ENCODE data around the gene HAUS8.

Gene HAUS8

GRCh38 chr19:17054746-17055145 is 20.5 kb downstream of the HAUS8 start:
- Histone ChIP-seq H3K4me3 (ENCODE audit: low read depth, low read length) (no peak overlapping the region), H3K36me3 (ENCODE audit: control insufficient read depth, insufficient read depth, low read length) (peaks cover 81% of the 10 kb centered on the region), H3K27ac (ENCODE audit: low read depth, low read length) (no peak overlapping the region), H3K27me3 (ENCODE audit: control insufficient read depth, insufficient read depth, low read length) (no peaks in the 10 kb centered on the region), H3K9me3 (ENCODE audit: control insufficient read depth, insufficient read depth, low read length) (peaks cover 16% of the 10 kb centered on the region), H3K9ac (ENCODE audit: low read depth, low read length) (no peak overlapping the region), H3K4me1 (ENCODE audit: control insufficient read depth, insufficient read depth, low read length) (no peaks in the 10 kb centered on the region)

DNA sequence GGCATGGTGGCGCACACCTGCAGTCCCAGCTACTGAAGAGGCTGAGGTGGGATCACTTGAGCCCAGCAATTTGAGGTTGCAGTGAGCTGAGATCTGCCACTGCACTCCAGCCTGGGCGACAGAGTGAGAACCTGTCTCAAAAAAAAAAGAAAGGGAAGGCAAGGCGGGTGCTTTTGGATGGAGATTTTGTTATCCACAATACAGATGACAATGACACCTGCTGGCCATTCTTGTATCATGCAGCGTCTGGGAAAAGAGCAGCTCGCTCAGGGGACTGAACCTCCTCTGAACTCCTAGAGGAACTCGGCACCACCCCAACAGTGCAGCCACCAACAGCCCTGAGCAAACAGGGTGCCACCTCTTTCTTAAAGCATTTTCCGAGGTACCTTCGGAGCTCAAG is 22.8 kb downstream of the HAUS8 start:
- no peak overlapping the region for H3K4me3 ChIP-seq (ENCODE audit: low read depth, low read length)
- H3K4me1 ChIP-seq (ENCODE audit: control insufficient read depth, insufficient read depth, low read length), result no peaks in the 10 kb centered on the region
- no peaks in the 10 kb centered on the region for H3K27me3 ChIP-seq (ENCODE audit: control insufficient read depth, insufficient read depth, low read length)
- H3K36me3 ChIP-seq (ENCODE audit: control insufficient read depth, insufficient read depth, low read length), result peaks cover 70% of the 10 kb centered on the region
- no peaks in the 10 kb centered on the region for H3K9me3 ChIP-seq (ENCODE audit: control insufficient read depth, insufficient read depth, low read length)
- H3K9ac ChIP-seq (ENCODE audit: low read depth, low read length), result no peak overlapping the region
- H3K27ac ChIP-seq (ENCODE audit: low read depth, low read length), result no peak overlapping the region

DNA sequence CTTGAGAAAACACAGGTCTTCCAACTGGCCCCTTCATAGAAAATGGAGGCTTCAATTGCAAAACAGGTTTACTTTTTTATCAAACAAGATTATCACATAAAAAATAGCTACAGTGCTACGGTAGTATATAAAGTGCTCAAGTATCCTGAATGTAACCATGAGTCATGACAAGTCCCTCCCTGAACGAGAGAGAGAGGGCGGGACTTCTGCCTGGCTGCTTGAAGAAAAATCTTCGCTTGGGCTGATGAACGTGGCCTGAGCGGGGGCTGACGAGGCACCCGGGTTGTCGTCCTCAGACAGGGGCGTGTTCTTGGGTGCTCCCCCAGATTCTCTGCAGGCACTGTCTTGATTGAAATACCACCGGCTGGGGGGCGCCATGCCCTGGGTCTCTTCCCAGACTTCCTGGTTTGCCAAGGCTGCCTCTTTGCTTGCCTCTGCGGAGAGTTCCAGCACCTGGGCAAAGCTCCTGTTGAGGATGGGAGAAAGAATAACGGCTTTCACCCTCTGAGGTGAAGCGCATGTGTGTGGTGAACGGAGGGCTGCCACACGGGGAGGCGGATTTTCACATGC is 25.5 kb downstream of the HAUS8 start:
- H3K27me3 ChIP-seq (ENCODE audit: control insufficient read depth, insufficient read depth, low read length), result no peaks in the 10 kb centered on the region
- H3K36me3 ChIP-seq (ENCODE audit: control insufficient read depth, insufficient read depth, low read length), result peaks cover 54% of the 10 kb centered on the region
- no peaks in the 10 kb centered on the region for H3K4me1 ChIP-seq (ENCODE audit: control insufficient read depth, insufficient read depth, low read length)
- H3K4me3 ChIP-seq (ENCODE audit: low read depth, low read length), result no peak overlapping the region
- no peak overlapping the region for H3K9ac ChIP-seq (ENCODE audit: low read depth, low read length)
- no peak overlapping the region for H3K27ac ChIP-seq (ENCODE audit: low read depth, low read length)
- H3K9me3 ChIP-seq (ENCODE audit: control insufficient read depth, insufficient read depth, low read length), result no peaks in the 10 kb centered on the region

GRCh38 chr19:17048885-17049453 is 26.3 kb downstream of the HAUS8 start:
- no peak overlapping the region for H3K4me3 ChIP-seq (ENCODE audit: low read depth, low read length)
- H3K27me3 ChIP-seq (ENCODE audit: control insufficient read depth, insufficient read depth, low read length), result no peaks in the 10 kb centered on the region
- H3K9me3 ChIP-seq (ENCODE audit: control insufficient read depth, insufficient read depth, low read length), result no peaks in the 10 kb centered on the region
- H3K27ac ChIP-seq (ENCODE audit: low read depth, low read length), result no peak overlapping the region
- peaks cover 48% of the 10 kb centered on the region for H3K36me3 ChIP-seq (ENCODE audit: control insufficient read depth, insufficient read depth, low read length)
- H3K4me1 ChIP-seq (ENCODE audit: control insufficient read depth, insufficient read depth, low read length), result no peaks in the 10 kb centered on the region
- no peak overlapping the region for H3K9ac ChIP-seq (ENCODE audit: low read depth, low read length)

GRCh38 chr19:17045907-17046502 is 29.2 kb downstream of the HAUS8 start:
- H3K9me3 ChIP-seq (ENCODE audit: control insufficient read depth, insufficient read depth, low read length), result no peaks in the 10 kb centered on the region
- no peak overlapping the region for H3K27ac ChIP-seq (ENCODE audit: low read depth, low read length)
- H3K4me3 ChIP-seq (ENCODE audit: low read depth, low read length), result no peak overlapping the region
- no peak overlapping the region for H3K9ac ChIP-seq (ENCODE audit: low read depth, low read length)
- H3K36me3 ChIP-seq (ENCODE audit: control insufficient read depth, insufficient read depth, low read length), result peaks cover 21% of the 10 kb centered on the region
- H3K4me1 ChIP-seq (ENCODE audit: control insufficient read depth, insufficient read depth, low read length), result no peaks in the 10 kb centered on the region
- no peaks in the 10 kb centered on the region for H3K27me3 ChIP-seq (ENCODE audit: control insufficient read depth, insufficient read depth, low read length)

GRCh38 chr19:17043744-17044143 is 31.5 kb downstream of the HAUS8 start:
- peaks cover 2% of the 10 kb centered on the region; the same call in 1 of the 2 replicates for H3K36me3 ChIP-seq (ENCODE audit: control insufficient read depth, insufficient read depth, low read length)
- H3K27me3 ChIP-seq (ENCODE audit: control insufficient read depth, insufficient read depth, low read length), result no peaks in the 10 kb centered on the region
- no peak overlapping the region for H3K9ac ChIP-seq (ENCODE audit: low read depth, low read length)
- H3K27ac ChIP-seq (ENCODE audit: low read depth, low read length), result no peak overlapping the region
- H3K4me3 ChIP-seq (ENCODE audit: low read depth, low read length), result no peak overlapping the region
- no peaks in the 10 kb centered on the region for H3K9me3 ChIP-seq (ENCODE audit: control insufficient read depth, insufficient read depth, low read length)
- H3K4me1 ChIP-seq (ENCODE audit: control insufficient read depth, insufficient read depth, low read length), result no peaks in the 10 kb centered on the region

GRCh38 chr19:17041976-17042375 is 33.3 kb downstream of the HAUS8 start:
- Histone ChIP-seq H3K4me1 (ENCODE audit: control insufficient read depth, insufficient read depth, low read length) (no peaks in the 10 kb centered on the region), H3K9ac (ENCODE audit: low read depth, low read length) (no peak overlapping the region), H3K36me3 (ENCODE audit: control insufficient read depth, insufficient read depth, low read length) (no peaks in the 10 kb centered on the region), H3K27me3 (ENCODE audit: control insufficient read depth, insufficient read depth, low read length) (no peaks in the 10 kb centered on the region), H3K27ac (ENCODE audit: low read depth, low read length) (no peak overlapping the region), H3K9me3 (ENCODE audit: control insufficient read depth, insufficient read depth, low read length) (no peaks in the 10 kb centered on the region), H3K4me3 (ENCODE audit: low read depth, low read length) (no peak overlapping the region)

- Histone ChIP-seq H3K9me3 (ENCODE audit: control insufficient read depth, insufficient read depth, low read length) (no peaks in the 10 kb centered on the region), H3K36me3 (ENCODE audit: control insufficient read depth, insufficient read depth, low read length) (no peaks in the 10 kb centered on the region), H3K27ac (ENCODE audit: low read depth, low read length) (no peak overlapping the region), H3K4me1 (ENCODE audit: control insufficient read depth, insufficient read depth, low read length) (no peaks in the 10 kb centered on the region), H3K9ac (ENCODE audit: low read depth, low read length) (no peak overlapping the region), H3K4me3 (ENCODE audit: low read depth, low read length) (no peak overlapping the region), H3K27me3 (ENCODE audit: control insufficient read depth, insufficient read depth, low read length) (no peaks in the 10 kb centered on the region)
Observed at GRCh38 chr19:17037966-17038500, 37.2 kb downstream of the HAUS8 start.

DNA sequence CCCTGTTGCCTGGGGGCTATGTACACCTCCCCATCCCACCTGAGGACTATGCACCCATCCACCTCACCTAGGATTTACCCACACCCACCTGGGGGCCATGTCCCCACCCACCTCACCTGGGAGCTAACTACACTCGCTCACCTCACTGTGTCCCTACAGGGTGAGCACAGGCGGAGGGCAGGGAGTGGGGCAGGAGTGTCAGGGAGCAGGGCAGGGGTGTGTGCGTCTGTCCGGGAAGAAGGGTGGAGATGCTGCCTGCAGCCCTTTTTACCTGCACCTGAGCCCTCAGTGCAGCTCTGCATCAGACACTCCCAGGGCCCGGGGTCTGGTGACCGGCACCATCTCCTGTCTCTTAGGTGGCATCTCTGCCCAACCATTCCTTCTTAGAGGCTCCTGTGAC is 38.1 kb downstream of the HAUS8 start:
- H3K27ac ChIP-seq (ENCODE audit: low read depth, low read length), result no peak overlapping the region
- no peaks in the 10 kb centered on the region for H3K9me3 ChIP-seq (ENCODE audit: control insufficient read depth, insufficient read depth, low read length)
- H3K36me3 ChIP-seq (ENCODE audit: control insufficient read depth, insufficient read depth, low read length), result no peaks in the 10 kb centered on the region
- no peak overlapping the region for H3K4me3 ChIP-seq (ENCODE audit: low read depth, low read length)
- H3K4me1 ChIP-seq (ENCODE audit: control insufficient read depth, insufficient read depth, low read length), result no peaks in the 10 kb centered on the region
- H3K9ac ChIP-seq (ENCODE audit: low read depth, low read length), result no peak overlapping the region
- H3K27me3 ChIP-seq (ENCODE audit: control insufficient read depth, insufficient read depth, low read length), result no peaks in the 10 kb centered on the region

GRCh38 chr19:17036640-17037039 is 38.6 kb downstream of the HAUS8 start:
- Histone ChIP-seq H3K9ac (ENCODE audit: low read depth, low read length) (no peak overlapping the region), H3K4me3 (ENCODE audit: low read depth, low read length) (no peak overlapping the region)

DNA sequence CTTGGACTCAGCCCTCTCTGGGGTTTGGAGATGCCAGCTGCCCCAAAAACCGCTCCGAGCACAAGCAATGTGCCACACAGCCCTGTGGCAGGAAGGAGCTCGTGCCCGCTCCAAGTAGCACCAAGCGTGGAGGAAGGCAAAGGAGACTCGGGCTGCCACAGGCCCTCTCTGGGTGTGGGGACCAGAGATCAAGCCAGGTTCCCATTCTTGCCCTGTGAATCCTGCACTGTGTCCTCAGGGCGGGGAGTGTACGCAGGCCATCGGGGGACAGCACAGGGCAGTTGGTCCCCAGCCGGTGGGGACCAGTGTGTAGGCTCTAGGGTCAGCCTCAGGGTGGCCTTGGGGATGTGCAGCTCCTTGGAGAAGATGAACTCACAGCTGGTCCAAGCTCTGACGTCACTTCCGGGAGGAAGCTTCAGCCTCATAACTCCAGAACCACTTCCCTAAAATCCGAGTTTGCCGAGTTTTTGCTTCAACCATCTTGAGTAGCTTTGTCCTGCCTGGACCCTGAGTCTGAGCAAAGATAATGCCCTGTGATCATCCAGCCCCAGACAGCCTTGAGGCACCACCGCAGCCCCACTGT is 39.3 kb downstream of the HAUS8 start:
- Histone ChIP-seq H3K9me3 (ENCODE audit: control insufficient read depth, insufficient read depth, low read length) (no peaks in the 10 kb centered on the region), H3K27me3 (ENCODE audit: control insufficient read depth, insufficient read depth, low read length) (no peaks in the 10 kb centered on the region), H3K36me3 (ENCODE audit: control insufficient read depth, insufficient read depth, low read length) (no peaks in the 10 kb centered on the region), H3K4me3 (ENCODE audit: low read depth, low read length) (no peak overlapping the region), H3K9ac (ENCODE audit: low read depth, low read length) (no peak overlapping the region), H3K4me1 (ENCODE audit: control insufficient read depth, insufficient read depth, low read length) (no peaks in the 10 kb centered on the region), H3K27ac (ENCODE audit: low read depth, low read length) (no peak overlapping the region)

More at GRCh38 chr19:17036640-17037039, 38.6 kb downstream of the HAUS8 start:
- Histone ChIP-seq H3K4me1 (ENCODE audit: control insufficient read depth, insufficient read depth, low read length) (no peaks in the 10 kb centered on the region), H3K9me3 (ENCODE audit: control insufficient read depth, insufficient read depth, low read length) (no peaks in the 10 kb centered on the region), H3K27ac (ENCODE audit: low read depth, low read length) (no peak overlapping the region), H3K36me3 (ENCODE audit: control insufficient read depth, insufficient read depth, low read length) (no peaks in the 10 kb centered on the region), H3K27me3 (ENCODE audit: control insufficient read depth, insufficient read depth, low read length) (no peaks in the 10 kb centered on the region)
